ENCODE results near the gene TRAF4. TPM values are rescaled to one million over a fixed set of nuclear protein-coding genes. Genes with fewer than 3 reads are reported as not detected.

TRAF4 gene
- total and polyA plus RNA-seq, 4 donors, result 8.5 to 32.0 (median 23.9) TPM

- TF ChIP-seq SP1 (IDR thresholded peaks at IDR 0.05), result no peak
- no peak for TF ChIP-seq FOXA2 (IDR thresholded peaks at IDR 0.05)
- TF ChIP-seq CTCF (IDR thresholded peaks at IDR 0.05; ENCODE audit: low read depth, low read length, missing input control), result no peak
Observed at GRCh38 chr17:28796062-28796461, 52.3 kb downstream of the TRAF4 start (continued).

Small RNAs within 50 kb of the gene (small RNA-seq; reads per million reads assigned to genes)
- gene SNORD42A, result not detected
- gene SNORD42B, result not detected
- not detected for gene SNORD4A
- gene SNORD4B, result not detected

Other genes starting within 250 kb of the TRAF4 start
- gene FOXN1, start 237.7 kb upstream of the TRAF4 start, total RNA-seq, result not detected
- not detected for gene FOXN1, start 237.7 kb upstream of the TRAF4 start, polyA plus RNA-seq
- gene UNC119, start 191.4 kb upstream of the TRAF4 start, total RNA-seq, result 10 to 100 TPM; 14.0 to 20.0 TPM
- 10 to 100 TPM; 16.0 to 16.2 TPM for gene UNC119, start 191.4 kb upstream of the TRAF4 start, polyA plus RNA-seq
- gene PIGS, start 172.5 kb upstream of the TRAF4 start, total RNA-seq, result 10 to 100 TPM; 12.4 to 29.5 TPM
- gene PIGS, start 172.5 kb upstream of the TRAF4 start, polyA plus RNA-seq, result 10 to 100 TPM in 1 of 2 donors, 1 to 10 TPM in 1; 7.3 to 14.2 TPM
- gene ALDOC, start 167.1 kb upstream of the TRAF4 start, total RNA-seq, result 100 to 1,000 TPM; 104 to 131 TPM
- 10 to 100 TPM; 40.1 to 85.1 TPM for gene ALDOC, start 167.1 kb upstream of the TRAF4 start, polyA plus RNA-seq
- gene SPAG5, start 145.0 kb upstream of the TRAF4 start, total RNA-seq, result 10 to 100 TPM; 13.8 to 41.8 TPM
- gene SPAG5, start 145.0 kb upstream of the TRAF4 start, polyA plus RNA-seq, result 10 to 100 TPM; 10.6 to 11.8 TPM
- gene RSKR, start 129.8 kb upstream of the TRAF4 start, total RNA-seq, result 10 to 100 TPM in 1 of 2 donors, 1 to 10 TPM in 1; 1.8 to 14.5 TPM
- under 1 TPM; 0.63 to 0.67 TPM for gene RSKR, start 129.8 kb upstream of the TRAF4 start, polyA plus RNA-seq
- 100 to 1,000 TPM in 1 of 2 donors, 10 to 100 TPM in 1; 39.1 to 122 TPM for gene BLTP2, start 98.9 kb upstream of the TRAF4 start, total RNA-seq
- gene BLTP2, start 98.9 kb upstream of the TRAF4 start, polyA plus RNA-seq, result 10 to 100 TPM; 24.8 to 30.8 TPM
- 10 to 100 TPM; 24.1 to 29.6 TPM for gene SDF2, start 82.1 kb upstream of the TRAF4 start, total RNA-seq
- 10 to 100 TPM; 26.3 to 38.9 TPM for gene SDF2, start 82.1 kb upstream of the TRAF4 start, polyA plus RNA-seq
- gene SUPT6H, start 81.8 kb upstream of the TRAF4 start, total RNA-seq, result 10 to 100 TPM; 36.5 to 59.1 TPM
- 10 to 100 TPM; 10.6 to 24.1 TPM for gene SUPT6H, start 81.8 kb upstream of the TRAF4 start, polyA plus RNA-seq
- under 1 TPM; 0.25 to 0.65 TPM for gene PROCA1, start 32.1 kb upstream of the TRAF4 start, total RNA-seq
- gene PROCA1, start 32.1 kb upstream of the TRAF4 start, polyA plus RNA-seq, result under 1 TPM; 0.16 to 0.44 TPM
- gene RAB34, start 26.1 kb upstream of the TRAF4 start, total RNA-seq, result 10 to 100 TPM in 1 of 2 donors, 1 to 10 TPM in 1; 5.6 to 14.3 TPM
- 1 to 10 TPM; 4.5 to 9.6 TPM for gene RAB34, start 26.1 kb upstream of the TRAF4 start, polyA plus RNA-seq
- gene RPL23A, start 24.0 kb upstream of the TRAF4 start, total RNA-seq, result 100 to 1,000 TPM; 106 to 189 TPM
- 100 to 1,000 TPM; 484 to 507 TPM for gene RPL23A, start 24.0 kb upstream of the TRAF4 start, polyA plus RNA-seq
- gene TLCD1, start 17.8 kb upstream of the TRAF4 start, total RNA-seq, result 1 to 10 TPM; 4.4 to 7.9 TPM
- gene TLCD1, start 17.8 kb upstream of the TRAF4 start, polyA plus RNA-seq, result 1 to 10 TPM; 5.1 to 8.8 TPM
- 1 to 10 TPM; 6.3 to 7.8 TPM for gene NEK8, start 15.2 kb upstream of the TRAF4 start, total RNA-seq
- gene NEK8, start 15.2 kb upstream of the TRAF4 start, polyA plus RNA-seq, result 1 to 10 TPM; 1.7 to 2.7 TPM
- 1 to 10 TPM; 2.8 to 4.2 TPM for gene FAM222B, start 98.8 kb downstream of the TRAF4 start, total RNA-seq
- gene FAM222B, start 98.8 kb downstream of the TRAF4 start, polyA plus RNA-seq, result 1 to 10 TPM; 4.0 to 5.4 TPM
- 10 to 100 TPM; 17.3 to 30.8 TPM for gene ERAL1, start 111.0 kb downstream of the TRAF4 start, total RNA-seq
- gene ERAL1, start 111.0 kb downstream of the TRAF4 start, polyA plus RNA-seq, result 10 to 100 TPM; 28.1 to 34.5 TPM
- gene FLOT2, start 153.7 kb downstream of the TRAF4 start, total RNA-seq, result 10 to 100 TPM; 67.7 to 71.0 TPM
- gene FLOT2, start 153.7 kb downstream of the TRAF4 start, polyA plus RNA-seq, result 100 to 1,000 TPM in 1 of 2 donors, 10 to 100 TPM in 1; 61.6 to 100 TPM
- 10 to 100 TPM in 1 of 2 donors, 1 to 10 TPM in 1; 9.7 to 91.6 TPM for gene DHRS13, start 159.1 kb downstream of the TRAF4 start, total RNA-seq
- gene DHRS13, start 159.1 kb downstream of the TRAF4 start, polyA plus RNA-seq, result 10 to 100 TPM in 1 of 2 donors, 1 to 10 TPM in 1; 5.0 to 12.3 TPM
- 10 to 100 TPM; 15.5 to 21.3 TPM for gene PHF12, start 207.5 kb downstream of the TRAF4 start, total RNA-seq
- 1 to 10 TPM; 4.3 to 7.9 TPM for gene PHF12, start 207.5 kb downstream of the TRAF4 start, polyA plus RNA-seq